ENCODE data around the gene ARFGEF2. TPM values are rescaled to one million over a fixed set of nuclear protein-coding genes. Genes with fewer than 3 reads are reported as not detected.

The ARFGEF2 gene
- total RNA-seq, 1 donor from 2014 or later = 16.6 TPM

- Mint-ChIP-seq H3K4me1 (peaks cover 30% of the 10 kb centered on the region), H3K27me3 (ENCODE audit: insufficient read depth, low read depth) (no peaks in the 10 kb centered on the region), H3K27ac (no peak overlapping the region), H3K36me3 (no peaks in the 10 kb centered on the region), H3K9me3 (no peaks in the 10 kb centered on the region), H3K4me3 (peak overlapping the region; percentile 90)
- DNase-seq (ENCODE audit: low spot score) = no peak
- H3K27me3 ChIP-seq = no peaks in the 10 kb centered on the region
- peaks cover 9% of the 10 kb centered on the region for H3K4me1 ChIP-seq
- H3K4me3 ChIP-seq = no peak overlapping the region
- H3K9me3 ChIP-seq (ENCODE audit: low read depth) = no peaks in the 10 kb centered on the region
- no peaks in the 10 kb centered on the region for H4K20me1 ChIP-seq (ENCODE audit: low read depth)
- H2AFZ ChIP-seq (replicated peaks) = no peak overlapping the region
- no peak overlapping the region for H3K9ac ChIP-seq
- no peak overlapping the region for H3K27ac ChIP-seq
- no peak overlapping the region for H3K4me2 ChIP-seq
- TF ChIP-seq EZH2 (IDR thresholded peaks at IDR 0.05) (no peak), EZH2phosphoT487 (IDR thresholded peaks at IDR 0.05) (no peak), CTCF (IDR thresholded peaks at IDR 0.05) (no peak)
- peaks cover 31% of the 10 kb centered on the region for H3K79me2 ChIP-seq (ENCODE audit: low read depth)
- no peaks in the 10 kb centered on the region for H3K36me3 ChIP-seq
- peaks cover 7% of the 10 kb centered on the region for H3F3A ChIP-seq (ENCODE audit: low read depth)
These were observed 1.5 kb upstream of the ARFGEF2 start for GRCh38 chr20:48919882-48920526.

- TF ChIP-seq EZH2phosphoT487 (IDR thresholded peaks at IDR 0.05) (no peak), EZH2 (IDR thresholded peaks at IDR 0.05) (no peak), CTCF (IDR thresholded peaks at IDR 0.05) (no peak)
- H3K9me3 ChIP-seq (ENCODE audit: low read depth) = no peaks in the 10 kb centered on the region
- H3K4me3 Mint-ChIP-seq = peak overlapping the region; percentile 90
- peaks cover 30% of the 10 kb centered on the region for H3K4me1 Mint-ChIP-seq
- no peaks in the 10 kb centered on the region for H3K27me3 Mint-ChIP-seq (ENCODE audit: insufficient read depth, low read depth)
- DNase-seq (ENCODE audit: low spot score) = no peak
- H4K20me1 ChIP-seq (ENCODE audit: low read depth) = no peaks in the 10 kb centered on the region
- H3F3A ChIP-seq (ENCODE audit: low read depth) = peaks cover 7% of the 10 kb centered on the region
- H3K9me3 Mint-ChIP-seq = no peaks in the 10 kb centered on the region
- H3K4me3 ChIP-seq = peak overlapping the region; percentile 70
- H3K36me3 ChIP-seq = no peaks in the 10 kb centered on the region
- H3K79me2 ChIP-seq (ENCODE audit: low read depth) = peaks cover 37% of the 10 kb centered on the region
- no peak overlapping the region for H3K27ac Mint-ChIP-seq
- peak overlapping the region; percentile 88 for H2AFZ ChIP-seq (replicated peaks)
- H3K4me1 ChIP-seq = peaks cover 9% of the 10 kb centered on the region
- H3K27ac ChIP-seq = no peak overlapping the region
- peak overlapping the region; percentile 84 for H3K4me2 ChIP-seq
- no peaks in the 10 kb centered on the region for H3K36me3 Mint-ChIP-seq
- H3K27me3 ChIP-seq = no peaks in the 10 kb centered on the region
- no peak overlapping the region for H3K9ac ChIP-seq
These were observed 864 bp upstream of the ARFGEF2 start for GRCh38 chr20:48920527-48921167.

GRCh38 chr20:48921883-48922820 lies 641 bp downstream of the ARFGEF2 start:
- Histone ChIP-seq H4K20me1 (ENCODE audit: low read depth) (no peaks in the 10 kb centered on the region), H3K4me2 (peak overlapping the region; percentile 84), H2AFZ (replicated peaks) (peak overlapping the region; percentile 81), H3K9ac (peak overlapping the region; percentile 87), H3K27ac (peak overlapping the region; percentile 84), H3F3A (ENCODE audit: low read depth) (peaks cover 7% of the 10 kb centered on the region), H3K4me3 (peak overlapping the region; percentile 70), H3K9me3 (ENCODE audit: low read depth) (no peaks in the 10 kb centered on the region), H3K4me1 (peaks cover 9% of the 10 kb centered on the region), H3K36me3 (no peaks in the 10 kb centered on the region), H3K27me3 (no peaks in the 10 kb centered on the region), H3K79me2 (ENCODE audit: low read depth) (peaks cover 52% of the 10 kb centered on the region)
- Mint-ChIP-seq H3K4me1 (peaks cover 30% of the 10 kb centered on the region), H3K36me3 (no peaks in the 10 kb centered on the region), H3K27me3 (ENCODE audit: insufficient read depth, low read depth) (no peaks in the 10 kb centered on the region), H3K9me3 (no peaks in the 10 kb centered on the region), H3K4me3 (peak overlapping the region; percentile 96), H3K27ac (peak overlapping the region; percentile 60)
- no peak for DNase-seq (ENCODE audit: low spot score)
- TF ChIP-seq CTCF (IDR thresholded peaks at IDR 0.05) = no peak
- TF ChIP-seq EZH2 (IDR thresholded peaks at IDR 0.05) = no peak
- no peak for TF ChIP-seq EZH2phosphoT487 (IDR thresholded peaks at IDR 0.05)

All from neural progenitor cell (in vitro differentiated cells).